GM18519 (cell line): Measurements from ENCODE around the gene CCDC159.
"Not testable (repeated sequence)": the region's sequence is repeated elsewhere in the genome, so short reads cannot be mapped to it uniquely, and the experiment has no call there.

Experiments used
- ATAC-seq: cut with Tn5 transposase; IDR thresholded peaks from one replicate; pipeline ENCODE4 v1.9.1; 2021; ENCODE audit warnings: mild to moderate bottlenecking, moderate library complexity; ENCODE audit not compliant: unreplicated experiment, low FRiP score

Gene CCDC159

GRCh38 chr19:11364296-11364904, 18.1 kb downstream of the CCDC159 start:
- ATAC-seq = no peak

- no peak for ATAC-seq
Observed at GRCh38 chr19:11364935-11365334, 18.6 kb downstream of the CCDC159 start.

DNA sequence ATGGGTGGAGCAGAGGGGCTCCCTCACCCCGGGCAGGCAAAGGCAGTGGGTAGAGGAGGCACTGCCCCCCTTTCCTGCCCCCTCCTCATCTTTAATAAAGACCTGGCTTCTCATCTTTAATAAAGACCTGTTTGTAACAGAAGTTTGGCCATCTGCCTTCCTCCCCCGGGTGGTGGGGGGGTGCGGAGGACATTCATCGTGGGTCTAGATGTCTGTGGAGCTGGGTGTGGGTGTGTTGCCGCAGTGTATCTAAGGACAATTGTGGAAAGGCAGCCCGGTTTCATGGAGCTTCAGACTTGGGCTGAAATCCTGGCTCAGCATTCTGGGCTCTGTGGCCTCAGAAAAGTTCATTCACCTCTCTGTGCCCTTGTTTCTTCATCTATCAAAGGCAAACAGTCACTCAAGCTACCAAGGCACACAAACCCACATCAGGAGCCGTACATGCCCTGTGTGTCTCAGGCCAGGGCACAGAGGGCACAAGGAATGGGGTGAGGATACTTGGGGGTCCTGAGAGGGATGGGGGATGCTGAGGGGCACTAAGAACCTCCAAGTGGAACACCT, 19.3 kb downstream of the CCDC159 start:
- ATAC-seq = no peak

DNA sequence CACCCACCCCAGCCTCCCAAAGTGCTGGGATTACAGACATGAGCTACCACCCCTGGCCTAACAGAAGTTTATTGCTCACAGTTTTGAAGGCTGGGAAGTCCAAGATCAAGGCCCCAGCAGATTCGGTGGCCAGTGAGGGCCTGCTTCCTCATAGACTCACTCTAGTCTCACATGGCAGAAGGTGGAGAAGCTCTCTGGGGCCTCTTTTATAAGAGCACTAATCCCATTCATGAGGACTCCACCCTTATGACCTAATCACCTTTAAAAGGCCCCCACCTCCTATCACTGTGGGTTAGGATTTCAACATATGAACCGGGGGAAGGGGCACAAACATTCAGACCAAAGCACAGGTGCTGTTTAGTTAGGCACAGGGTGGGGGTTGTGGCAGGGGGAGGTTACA, 21.2 kb downstream of the CCDC159 start:
- ATAC-seq = no peak

- no peak for ATAC-seq
Observed at GRCh38 chr19:11370744-11371143, 24.4 kb downstream of the CCDC159 start.

GRCh38 chr19:11373166-11373884, 27.0 kb downstream of the CCDC159 start:
- no peak for ATAC-seq

GRCh38 chr19:11373885-11374432, 27.6 kb downstream of the CCDC159 start:
- ATAC-seq = no peak

DNA sequence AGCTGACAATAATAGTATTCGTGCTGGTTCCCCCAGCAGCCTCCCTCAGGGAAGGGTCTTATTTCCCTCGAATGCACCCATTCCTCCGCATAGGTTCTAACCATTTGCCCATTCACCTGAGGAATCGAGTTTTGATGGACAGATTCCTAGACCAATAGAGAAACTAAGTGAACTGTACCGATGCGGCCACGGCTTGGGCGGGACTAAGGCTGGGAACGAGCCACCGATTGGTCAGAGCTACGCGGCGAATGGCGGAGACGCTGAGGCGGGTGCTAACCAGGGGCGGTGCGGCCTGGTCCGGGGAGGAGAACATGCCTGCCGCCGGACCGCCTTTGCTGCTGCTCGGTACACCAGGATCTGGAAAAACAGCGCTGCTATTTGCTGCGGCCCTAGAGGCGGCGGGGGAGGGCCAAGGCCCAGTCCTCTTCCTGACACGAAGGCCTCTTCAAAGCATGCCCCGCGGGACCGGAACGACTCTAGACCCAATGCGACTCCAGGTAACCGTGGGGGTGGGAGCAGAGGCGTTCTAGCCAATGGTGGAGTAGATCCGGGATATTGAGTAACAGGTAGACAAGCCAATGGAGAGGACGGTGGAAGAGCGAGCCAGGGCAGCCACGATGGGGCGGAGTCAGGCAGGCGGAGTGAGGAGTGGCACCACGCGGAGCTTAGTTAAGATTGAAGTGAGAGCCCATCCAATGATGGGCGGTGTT, 28.3 kb downstream of the CCDC159 start, which contains the start of gene SWSAP1:
Gene SWSAP1 (plus strand): TSS at position 234 of the 710 bp plus-strand sequence. CDS start 15 bp downstream, at position 249.
- peak; percentile 82 for ATAC-seq

- no peak for ATAC-seq
Observed at GRCh38 chr19:11375143-11375948, 29.0 kb downstream of the CCDC159 start.

GRCh38 chr19:11377237-11377636, 30.9 kb downstream of the CCDC159 start:
- no peak for ATAC-seq

GRCh38 chr19:11377756-11378155, 31.4 kb downstream of the CCDC159 start:
- no peak for ATAC-seq

DNA sequence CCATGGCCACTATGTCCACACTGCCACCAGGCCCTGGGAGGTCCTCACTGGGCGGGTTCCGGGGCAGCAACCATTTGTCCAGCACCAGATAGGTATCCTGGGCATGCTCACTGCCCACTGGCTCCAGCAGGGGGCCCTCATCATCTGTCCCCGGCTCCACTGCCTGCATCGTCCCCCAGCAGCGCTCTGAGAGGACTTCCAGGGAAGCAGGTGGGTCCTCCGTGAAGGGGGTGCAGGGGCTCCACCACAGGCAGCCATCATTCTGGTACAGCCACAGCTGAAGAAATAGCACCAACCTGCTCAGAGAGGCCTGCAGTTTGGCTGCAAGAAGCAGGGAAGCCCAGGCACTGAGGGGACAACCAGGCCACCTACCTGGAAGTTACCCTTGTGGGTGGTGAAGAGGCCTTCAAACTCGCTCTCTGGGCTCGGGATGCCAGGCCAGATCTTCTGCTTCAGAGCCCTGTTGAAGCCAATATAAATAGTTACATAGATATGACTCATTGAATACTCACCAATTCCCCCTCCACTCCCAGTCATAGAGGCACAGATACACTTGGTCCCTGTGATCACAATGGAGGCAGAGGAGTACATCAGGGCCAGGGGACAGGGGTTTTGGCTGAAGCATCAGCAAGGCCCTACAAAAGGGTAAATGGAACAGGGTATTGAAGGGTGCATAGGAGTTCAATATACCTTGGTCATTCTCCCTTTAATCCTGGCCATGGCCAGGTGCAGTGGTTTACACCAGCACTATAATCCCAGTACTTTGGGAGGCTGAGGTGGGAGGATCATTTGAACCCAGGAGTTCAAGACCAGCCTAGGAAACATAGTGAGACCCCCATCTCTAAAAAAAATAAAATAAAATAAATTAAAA, 32.2 kb downstream of the CCDC159 start:
- ATAC-seq = no peak

DNA sequence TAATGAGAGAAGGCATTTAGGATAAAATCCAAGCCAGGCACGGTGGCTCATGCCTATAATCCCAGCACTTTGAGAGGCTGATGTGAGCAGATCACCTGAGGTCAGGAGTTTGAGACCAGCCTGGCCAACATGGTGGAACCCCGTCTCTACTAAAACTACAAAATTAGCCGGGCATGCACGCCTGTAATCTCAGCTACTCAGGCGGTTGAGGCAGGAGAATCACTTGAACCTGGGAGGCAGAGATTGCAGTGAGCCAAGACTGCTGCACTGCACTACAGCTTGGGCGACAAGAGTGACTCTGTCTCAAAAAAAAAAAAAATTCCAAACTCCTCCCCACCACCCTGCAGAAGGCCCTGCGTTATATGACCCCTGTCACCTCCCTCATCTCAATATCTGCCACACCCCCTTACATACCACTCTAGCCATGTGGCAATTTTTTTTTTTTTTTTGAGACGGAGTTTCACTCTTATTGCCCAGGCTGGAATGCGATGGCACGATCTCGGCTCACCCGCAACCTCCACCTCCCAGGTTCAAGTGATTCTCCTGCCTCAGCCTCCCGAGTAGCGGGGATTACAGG, 33.0 kb downstream of the CCDC159 start:
- not testable (repeated sequence) for ATAC-seq

DNA sequence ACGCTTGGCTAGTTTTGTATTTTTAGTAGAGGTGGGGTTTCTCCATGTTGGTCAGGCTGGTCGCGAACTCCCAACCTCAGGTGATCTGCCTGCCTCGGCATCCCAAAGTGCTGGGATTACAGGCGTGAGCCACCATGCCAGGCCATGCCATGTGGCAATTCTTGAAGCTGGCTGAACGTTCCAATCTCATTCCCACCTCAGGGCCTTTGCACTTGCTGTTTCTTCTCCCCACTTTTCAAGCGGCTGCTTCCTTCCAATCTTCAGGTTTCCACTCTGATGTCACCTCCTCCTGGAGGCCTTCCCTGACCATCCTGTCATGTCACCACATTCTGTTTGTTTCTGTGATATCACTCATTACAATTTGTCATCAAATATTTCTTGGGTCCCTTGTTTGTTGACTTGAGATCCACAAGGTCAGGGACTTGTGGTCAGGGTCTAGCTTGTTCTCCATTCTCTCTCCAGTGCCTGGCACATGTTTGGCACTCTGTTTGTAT, 33.6 kb downstream of the CCDC159 start:
- ATAC-seq = no peak

GRCh38 chr19:11380653-11381537, 34.6 kb downstream of the CCDC159 start:
- peak; percentile 41 for ATAC-seq

DNA sequence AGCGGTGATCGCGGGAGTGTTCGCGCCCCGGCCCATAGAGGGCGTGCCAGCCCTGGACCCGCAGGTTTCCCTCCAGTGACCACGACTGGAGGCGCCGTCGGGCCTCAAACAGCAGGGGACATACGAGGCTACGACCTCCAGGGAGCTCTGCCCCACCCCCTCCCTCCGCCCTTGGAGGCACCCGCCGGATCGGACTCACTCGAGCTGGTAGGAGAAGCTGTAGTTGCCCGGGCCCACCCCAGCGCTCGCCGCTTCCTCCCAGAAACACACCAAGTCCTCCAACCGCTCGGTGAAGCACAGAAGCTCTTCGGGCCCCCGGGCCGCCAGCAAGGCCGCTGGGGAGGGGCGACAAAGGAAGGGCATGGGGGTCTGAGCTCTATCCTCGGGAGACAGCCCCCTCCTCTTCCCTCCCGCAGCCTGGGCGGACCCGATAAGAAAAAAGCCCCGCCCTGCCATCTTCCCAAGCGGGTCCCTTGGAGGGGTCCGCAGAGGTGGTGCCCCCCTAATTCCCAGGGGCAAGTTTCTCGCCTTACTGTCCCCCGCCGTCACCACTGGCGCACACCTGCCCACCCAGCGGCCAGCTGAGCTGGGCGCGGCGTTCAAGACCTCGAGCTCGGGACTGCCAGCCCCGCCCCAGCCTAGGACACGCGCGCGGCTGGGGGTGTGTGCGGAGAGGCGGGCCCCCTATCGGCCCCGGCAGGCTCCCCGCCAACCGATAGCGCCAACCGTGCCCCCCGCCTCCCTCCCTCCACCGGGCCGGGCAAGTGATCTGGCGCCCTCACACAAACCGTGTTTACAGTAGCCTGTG, 36.8 kb downstream of the CCDC159 start:
- no peak for ATAC-seq

- ATAC-seq = no peak
Observed at GRCh38 chr19:11383706-11384048, 37.4 kb downstream of the CCDC159 start.
